Kidney epithelial cell (primary cell): Measurements from ENCODE around the gene RIMBP2. TPM values are rescaled to one million over a fixed set of nuclear protein-coding genes. Genes with fewer than 3 reads are reported as not detected.

Source experiments
- DNase-seq: peaks from one replicate; pipeline ENCODE4 v3.0.0-alpha.2; 2010; ENCODE audit warnings: low read depth
- H3K27me3 ChIP-seq: 2 replicates; pipeline ENCODE4 v1.6.0; 2011; ENCODE audit warnings: low read length; ENCODE audit not compliant: control insufficient read depth, insufficient read depth
- H3K36me3 ChIP-seq: 2 replicates; pipeline ENCODE4 v1.5.1; 2011; ENCODE audit warnings: low read length; ENCODE audit not compliant: control insufficient read depth, insufficient read depth
- H3K4me3 ChIP-seq: 2 replicates; pipeline ENCODE4 v1.5.1; 2011; ENCODE audit warnings: low read depth, mild to moderate bottlenecking, control low read depth, low read length
- total RNA-seq: library from RNA; depleted of rRNA; stranded (reverse); fragments of >200 nt; gene quantifications from 2 replicates; pipeline ENCODE4 v1.2.3, GENCODE V29; 2015
- TF ChIP-seq, protein P1 (sequence below): IDR thresholded peaks from 2 replicates; pipeline ENCODE4 v1.5.1; 2011; ENCODE audit warnings: mild to moderate bottlenecking, moderate library complexity, low read length, control low read depth, inconsistent platforms; ENCODE audit not compliant: insufficient read depth, poor library complexity, severe bottlenecking

The RIMBP2 gene
- total RNA-seq, 1 donor from 2014 or later = 0.50 TPM

DNA sequence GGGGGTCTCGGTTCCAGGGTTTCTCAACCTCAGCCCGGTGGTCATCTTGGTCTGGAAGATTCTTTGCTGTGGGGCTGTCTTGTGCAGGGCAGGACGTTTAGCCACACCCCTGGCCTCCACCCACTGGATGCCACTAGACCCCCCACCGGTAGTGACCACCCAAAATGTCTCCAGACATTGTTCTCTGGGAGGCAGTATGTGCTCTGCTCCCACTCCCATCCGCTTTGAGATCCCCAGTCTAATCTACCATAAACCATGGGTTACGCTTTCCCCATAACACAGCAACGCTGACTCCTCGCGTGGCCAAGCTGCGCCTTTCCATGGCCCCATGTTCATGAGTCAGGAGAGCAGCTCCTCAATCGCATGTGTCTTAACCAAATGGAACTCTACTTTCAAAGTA lies 155.8 kb downstream of the RIMBP2 start:
- Histone ChIP-seq H3K4me3 (no peak overlapping the region), H3K36me3 (no peaks in the 10 kb centered on the region), H3K27me3 (no peaks in the 10 kb centered on the region)
- TF ChIP-seq, protein P1, sequence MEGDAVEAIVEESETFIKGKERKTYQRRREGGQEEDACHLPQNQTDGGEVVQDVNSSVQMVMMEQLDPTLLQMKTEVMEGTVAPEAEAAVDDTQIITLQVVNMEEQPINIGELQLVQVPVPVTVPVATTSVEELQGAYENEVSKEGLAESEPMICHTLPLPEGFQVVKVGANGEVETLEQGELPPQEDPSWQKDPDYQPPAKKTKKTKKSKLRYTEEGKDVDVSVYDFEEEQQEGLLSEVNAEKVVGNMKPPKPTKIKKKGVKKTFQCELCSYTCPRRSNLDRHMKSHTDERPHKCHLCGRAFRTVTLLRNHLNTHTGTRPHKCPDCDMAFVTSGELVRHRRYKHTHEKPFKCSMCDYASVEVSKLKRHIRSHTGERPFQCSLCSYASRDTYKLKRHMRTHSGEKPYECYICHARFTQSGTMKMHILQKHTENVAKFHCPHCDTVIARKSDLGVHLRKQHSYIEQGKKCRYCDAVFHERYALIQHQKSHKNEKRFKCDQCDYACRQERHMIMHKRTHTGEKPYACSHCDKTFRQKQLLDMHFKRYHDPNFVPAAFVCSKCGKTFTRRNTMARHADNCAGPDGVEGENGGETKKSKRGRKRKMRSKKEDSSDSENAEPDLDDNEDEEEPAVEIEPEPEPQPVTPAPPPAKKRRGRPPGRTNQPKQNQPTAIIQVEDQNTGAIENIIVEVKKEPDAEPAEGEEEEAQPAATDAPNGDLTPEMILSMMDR = no peak
- no peak for DNase-seq

DNA sequence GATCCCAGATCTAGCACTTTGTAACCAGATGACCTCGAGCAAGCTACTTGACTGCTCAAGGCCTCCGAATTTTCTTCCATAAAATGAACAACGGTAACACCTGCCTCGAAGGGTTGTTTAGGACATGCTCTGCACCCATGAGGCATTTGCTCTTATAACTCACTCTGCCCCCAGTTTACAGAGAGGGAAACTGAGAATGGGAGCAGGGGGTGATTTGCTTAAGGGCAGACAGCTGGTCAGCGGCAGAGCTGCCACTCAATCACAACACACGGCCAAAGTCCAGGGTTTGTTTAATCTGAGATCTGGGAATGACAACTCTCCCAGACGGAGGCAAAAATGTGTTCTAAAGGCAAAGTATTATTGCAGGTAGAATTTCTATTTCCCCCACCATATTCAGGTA lies 156.3 kb downstream of the RIMBP2 start:
- H3K27me3 ChIP-seq = no peaks in the 10 kb centered on the region
- H3K4me3 ChIP-seq = no peak overlapping the region
- DNase-seq = no peak
- TF ChIP-seq, protein P1 = no peak
- no peaks in the 10 kb centered on the region for H3K36me3 ChIP-seq

DNA sequence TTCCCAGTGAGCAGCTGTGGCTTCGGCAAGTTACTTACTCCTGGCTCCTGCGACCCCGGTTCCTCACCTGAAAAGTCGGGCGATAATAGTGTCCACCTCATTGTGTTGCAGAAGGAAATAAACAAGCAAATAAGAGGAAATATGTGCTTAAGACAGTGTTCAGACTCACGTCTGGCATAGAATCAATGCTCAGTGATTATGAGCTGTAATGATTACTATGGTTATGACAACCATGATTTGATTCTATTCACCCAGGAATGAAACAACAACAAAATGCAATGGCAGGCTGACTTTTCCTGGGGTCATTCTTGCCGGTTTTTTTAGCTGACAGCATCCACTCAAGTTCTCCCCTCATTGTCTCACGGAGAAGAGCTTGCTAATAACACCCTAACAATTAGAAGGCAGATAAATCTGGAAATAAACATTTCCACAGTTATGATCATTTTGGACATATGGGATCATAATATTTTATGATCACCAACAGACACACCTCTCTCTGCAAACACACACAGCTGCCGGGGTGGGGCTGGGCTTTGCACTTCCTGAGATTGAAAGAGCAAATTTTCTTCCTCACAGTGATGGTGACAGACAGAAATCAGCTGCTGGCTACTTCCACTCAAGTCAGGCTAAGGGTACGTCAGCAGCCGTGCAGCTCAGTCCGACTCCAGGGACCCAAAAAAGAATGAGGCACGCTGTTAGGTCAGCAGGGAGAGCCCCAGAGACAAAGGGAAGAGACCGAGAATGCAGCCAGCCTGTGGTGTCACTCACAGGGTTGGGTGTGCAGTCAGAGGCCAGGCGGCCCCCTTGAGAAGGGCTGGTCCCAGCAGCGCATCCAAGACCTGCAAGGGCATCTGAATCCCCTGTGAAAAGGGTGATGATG lies 158.0 kb downstream of the RIMBP2 start:
- H3K27me3 ChIP-seq = no peaks in the 10 kb centered on the region

DNA sequence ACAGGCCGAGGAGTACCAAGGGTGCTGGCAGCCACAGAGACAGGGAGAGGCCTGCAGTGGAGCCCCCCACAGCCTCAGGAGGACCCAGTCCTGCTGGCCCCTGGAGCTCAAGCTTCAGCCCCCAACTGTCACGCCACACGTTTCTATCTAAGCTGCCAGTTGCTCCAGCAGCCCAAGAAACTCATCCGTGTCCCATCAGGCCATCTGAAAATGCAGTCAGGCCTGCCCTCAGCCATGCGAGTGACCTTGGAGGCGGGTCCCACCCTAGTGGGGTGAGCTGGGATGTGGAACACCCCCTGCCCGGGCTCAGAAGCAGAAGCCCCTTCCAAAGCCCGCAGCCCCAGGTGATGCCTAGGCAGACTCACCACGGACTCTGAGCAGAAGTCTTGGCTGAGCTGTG lies 158.9 kb downstream of the RIMBP2 start:
- TF ChIP-seq, protein P1 = no peak
- Histone ChIP-seq H3K27me3 (no peaks in the 10 kb centered on the region), H3K4me3 (no peak overlapping the region), H3K36me3 (no peaks in the 10 kb centered on the region)
- no peak for DNase-seq

More for the DNA sequence above, 158.0 kb downstream of the RIMBP2 start:
- Histone ChIP-seq H3K4me3 (no peak overlapping the region), H3K36me3 (no peaks in the 10 kb centered on the region)
- no peak for DNase-seq
- TF ChIP-seq, protein P1 = no peak

DNA sequence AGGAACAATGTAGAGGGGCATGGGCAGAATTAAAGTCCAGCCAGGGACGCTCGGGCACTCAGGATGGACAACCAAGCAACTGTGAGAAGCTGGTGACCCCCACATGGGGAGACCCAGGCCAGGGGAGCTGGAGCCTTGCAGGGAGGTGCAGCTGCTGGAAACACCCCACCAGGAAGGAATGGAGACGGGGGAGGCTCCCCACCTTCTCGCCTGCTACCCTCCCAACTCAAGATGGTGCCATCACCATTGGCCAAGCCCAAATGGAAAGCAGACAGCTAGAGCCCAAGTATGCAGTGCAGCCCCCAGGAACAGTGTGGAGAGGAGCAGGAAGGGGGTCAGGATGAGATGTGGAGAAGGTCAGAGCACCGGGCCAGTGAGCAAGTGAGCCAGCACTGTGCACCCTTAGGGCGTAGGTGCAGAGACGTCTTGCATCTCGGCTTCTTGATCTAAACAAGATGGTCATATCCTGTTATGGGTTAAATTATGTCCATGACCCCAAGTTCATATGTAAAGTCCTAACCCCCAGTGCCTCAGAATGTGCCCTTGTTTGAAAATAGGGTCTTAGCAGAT lies 159.5 kb downstream of the RIMBP2 start:
- DNase-seq = no peak
- TF ChIP-seq, protein P1 = no peak
- Histone ChIP-seq H3K27me3 (no peaks in the 10 kb centered on the region), H3K4me3 (no peak overlapping the region), H3K36me3 (no peaks in the 10 kb centered on the region)
